Stimulated activated CD8-positive, alpha-beta memory T cell treated with anti-CD3 and anti-CD28 coated beads, Interleukin-4, amount 100 ng/mL, for 48 hours (primary cell): ENCODE data around the gene TELO2.

Source experiments
- DNase-seq: peaks from one replicate; pipeline ENCODE4 v3.0.0-alpha.2; 2020

The TELO2 gene

GRCh38 chr16:1500465-1501150, 7.4 kb downstream of the TELO2 start:
- DNase-seq, result no peak

GRCh38 chr16:1501630-1502029, 8.5 kb downstream of the TELO2 start:
- no peak for DNase-seq

- no peak for DNase-seq
Observed at GRCh38 chr16:1502092-1503004, 9.2 kb downstream of the TELO2 start.

- no peak for DNase-seq
Observed at GRCh38 chr16:1503110-1503955, 10.2 kb downstream of the TELO2 start.

- DNase-seq, result no peak
Observed at GRCh38 chr16:1505073-1505844, 12.1 kb downstream of the TELO2 start.

- DNase-seq, result no peak
Observed at GRCh38 chr16:1505912-1506311, 12.8 kb downstream of the TELO2 start.

GRCh38 chr16:1506494-1507213, 13.5 kb downstream of the TELO2 start:
- DNase-seq, result no peak

- DNase-seq, result no peak
Observed at GRCh38 chr16:1508494-1509187, 15.5 kb downstream of the TELO2 start.

- no peak for DNase-seq
Observed at GRCh38 chr16:1509307-1510221, 16.4 kb downstream of the TELO2 start.

GRCh38 chr16:1510272-1510671, 17.1 kb downstream of the TELO2 start:
- no peak for DNase-seq

- no peak for DNase-seq
Observed at GRCh38 chr16:1510941-1511351, 17.8 kb downstream of the TELO2 start.

- DNase-seq, result no peak
Observed at GRCh38 chr16:1511662-1512569, 18.8 kb downstream of the TELO2 start.

- DNase-seq, result no peak
Observed at GRCh38 chr16:1512774-1513173, 19.6 kb downstream of the TELO2 start.

GRCh38 chr16:1514507-1514906, 21.3 kb downstream of the TELO2 start:
- DNase-seq, result no peak

GRCh38 chr16:1518626-1519135, 25.5 kb downstream of the TELO2 start:
- DNase-seq, result no peak

GRCh38 chr16:1519831-1520230, 26.7 kb downstream of the TELO2 start:
- DNase-seq, result no peak

- DNase-seq, result no peak
Observed at GRCh38 chr16:1520461-1520860, 27.3 kb downstream of the TELO2 start.

GRCh38 chr16:1523581-1524245, 30.6 kb downstream of the TELO2 start:
- no peak for DNase-seq
